Trophoblast cell (in vitro differentiated cells and primary cell): Measurements from ENCODE around the gene IL17REL.

ENCODE experiments used
- DNase-seq, 2 donors: peaks; one replicate each; pipeline ENCODE4 v3.0.0-alpha.2; 2016
- H2AFZ ChIP-seq: 2 replicates; pipeline ENCODE4 v1.6.1; 2013; ENCODE audit warnings: low read length, moderate library complexity, mild to moderate bottlenecking; ENCODE audit not compliant: insufficient read depth, poor library complexity
- H2AK5ac ChIP-seq: 2 replicates; pipeline ENCODE4 v1.6.1; 2013; ENCODE audit warnings: mild to moderate bottlenecking, low read length
- H2BK120ac ChIP-seq: 2 replicates; pipeline ENCODE4 v1.6.1; 2013; ENCODE audit warnings: low read length, mild to moderate bottlenecking, moderate library complexity; ENCODE audit not compliant: insufficient read depth, poor library complexity
- H2BK12ac ChIP-seq: 2 replicates; pipeline ENCODE4 v1.6.1; 2013; ENCODE audit warnings: mild to moderate bottlenecking, low read length, moderate library complexity
- H2BK5ac ChIP-seq: 2 replicates; pipeline ENCODE4 v1.6.1; 2013; ENCODE audit warnings: low read length, low read depth, moderate library complexity, mild to moderate bottlenecking; ENCODE audit not compliant: poor library complexity
- H3K14ac ChIP-seq: 2 replicates; pipeline ENCODE4 v1.6.1; 2013; ENCODE audit warnings: mild to moderate bottlenecking, low read length
- H3K18ac ChIP-seq: 2 replicates; pipeline ENCODE4 v1.6.1; 2013; ENCODE audit warnings: mild to moderate bottlenecking, low read length
- H3K23ac ChIP-seq: 2 replicates; pipeline ENCODE4 v1.6.1; 2013; ENCODE audit warnings: low read length
- H3K27ac ChIP-seq: 2 replicates; pipeline ENCODE4 v1.5.1; 2013; ENCODE audit warnings: low read depth, mild to moderate bottlenecking, inconsistent platforms, low read length, moderate library complexity
- H3K27me3 ChIP-seq: 2 replicates; pipeline ENCODE4 v1.6.1; 2013; ENCODE audit warnings: inconsistent platforms, mild to moderate bottlenecking, low read length, moderate library complexity; ENCODE audit not compliant: insufficient read depth
- H3K36me3 ChIP-seq, 2 experiments: 1 replicate in 1 of 2; 2 replicates in 1 of 2; pipeline ENCODE4 v1.6.1; 2013; ENCODE audit warnings: low read length in 2 of 2, mild to moderate bottlenecking in 2 of 2, moderate library complexity in 1 of 2; ENCODE audit not compliant: insufficient read depth in 2 of 2, control insufficient read depth in 1 of 2
- H3K4ac ChIP-seq: 2 replicates; pipeline ENCODE4 v1.6.1; 2013; ENCODE audit warnings: low read depth, mild to moderate bottlenecking, low read length, moderate library complexity
- H3K4me1 ChIP-seq, 2 experiments: 1 replicate in 1 of 2; 2 replicates in 1 of 2; pipeline ENCODE4 v1.6.1; 2013; ENCODE audit warnings: low read length in 2 of 2, mild to moderate bottlenecking in 2 of 2, moderate library complexity in 1 of 2; ENCODE audit not compliant: insufficient read depth in 2 of 2, control insufficient read depth in 1 of 2
- H3K4me2 ChIP-seq: 2 replicates; pipeline ENCODE4 v1.6.1; 2013; ENCODE audit warnings: inconsistent platforms, mild to moderate bottlenecking, low read length, moderate library complexity
- H3K4me3 ChIP-seq: 2 replicates; pipeline ENCODE4 v1.5.1; 2013; ENCODE audit warnings: mild to moderate bottlenecking, low read depth, low read length, inconsistent platforms
- H3K79me1 ChIP-seq: one replicate; pipeline ENCODE4 v1.6.1; 2013; ENCODE audit warnings: low read length
- H3K79me2 ChIP-seq: 2 replicates; pipeline ENCODE4 v1.6.1; 2013; ENCODE audit warnings: low read length, mild to moderate bottlenecking; ENCODE audit not compliant: control insufficient read depth, insufficient read depth, poor library complexity
- H3K9ac ChIP-seq: 2 replicates; pipeline ENCODE4 v1.6.1; 2013; ENCODE audit warnings: mild to moderate bottlenecking, low read length
- H3K9me3 ChIP-seq: 2 replicates; pipeline ENCODE4 v1.6.1; 2013; ENCODE audit warnings: low read depth, mild to moderate bottlenecking, control low read depth, inconsistent platforms, low read length; ENCODE audit not compliant: insufficient read depth
- H4K12ac ChIP-seq: 2 replicates; pipeline ENCODE4 v1.6.1; 2013; ENCODE audit warnings: low read depth, mild to moderate bottlenecking, low read length, moderate library complexity
- H4K8ac ChIP-seq: 2 replicates; pipeline ENCODE4 v1.6.1; 2013; ENCODE audit warnings: low read depth, mild to moderate bottlenecking, low read length, moderate library complexity
- H4K91ac ChIP-seq: one replicate; pipeline ENCODE4 v1.6.1; 2013; ENCODE audit warnings: low read depth, mild to moderate bottlenecking, low read length, moderate library complexity
- WGBS: extraction: QIAGEN DNeasy Blood & Tissue Kit; methylation state at CpG from one replicate; pipeline ENCODE4 v1.1.7; 2013; ENCODE audit warnings: missing lambda C conversion rate; ENCODE audit not compliant: insufficient read length, insufficient coverage; ENCODE audit errors: extremely low coverage; 5-methylcytosine and 5-hydroxymethylcytosine counted together

IL17REL gene

DNA sequence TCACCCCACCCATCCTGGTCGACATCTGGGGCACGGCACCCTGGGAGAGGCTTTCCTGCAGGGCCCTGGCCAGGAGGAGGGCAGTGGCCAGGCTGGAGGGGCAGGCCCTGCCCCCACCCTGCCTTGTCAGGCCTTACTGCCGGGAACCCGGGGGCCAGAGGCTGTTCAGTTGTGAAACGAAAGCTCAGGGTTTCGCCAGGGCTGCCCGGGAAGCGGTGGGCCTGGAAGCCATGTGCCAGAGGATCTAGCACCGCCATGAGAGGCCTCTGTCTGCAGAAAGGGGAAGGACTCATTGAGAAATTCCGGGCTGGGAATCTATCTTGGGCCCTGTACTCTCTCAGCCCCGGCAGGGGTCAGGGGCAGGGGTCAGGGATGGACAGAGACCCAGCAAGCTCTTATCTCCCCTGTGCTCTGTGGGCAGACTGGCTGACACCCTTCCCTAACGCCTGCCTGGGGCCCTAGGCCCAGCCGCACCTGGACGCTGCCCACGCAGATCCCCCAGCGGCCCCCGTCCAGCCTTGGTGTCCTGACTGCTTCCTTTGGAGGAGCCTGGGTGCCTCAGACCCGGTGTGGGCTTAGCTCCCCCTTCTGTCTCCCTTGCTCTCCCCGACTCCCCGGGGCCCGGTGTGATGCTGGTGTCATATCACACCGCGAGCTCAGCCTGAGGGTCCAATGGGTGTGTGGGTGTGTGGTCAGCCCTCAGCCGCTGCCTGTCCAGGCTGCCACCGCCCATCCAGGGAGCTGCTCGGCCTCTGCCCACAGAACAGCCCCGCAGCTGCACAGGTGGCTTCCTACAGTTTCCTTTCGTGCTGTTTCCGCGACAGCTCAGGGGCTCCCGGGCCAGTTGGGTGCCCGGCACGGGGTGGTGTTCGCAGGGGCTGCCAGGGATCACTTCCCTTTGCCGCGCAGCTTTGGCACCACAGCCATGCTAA lies 45.5 kb downstream of the IL17REL start:
- peaks cover 56 to 63% of the 10 kb centered on the region in 2 experiments for H3K4me1 ChIP-seq
- H3K79me1 ChIP-seq, result peaks cover 28% of the 10 kb centered on the region
- H2AK5ac ChIP-seq, result peak overlapping the region; percentile 27
- H3K14ac ChIP-seq, result peak overlapping the region; percentile 50
- no peak overlapping the region for H3K4me2 ChIP-seq
- H4K91ac ChIP-seq, result peak overlapping the region; percentile 66
- H3K27me3 ChIP-seq, result no peaks in the 10 kb centered on the region
- no peak overlapping the region for H2AFZ ChIP-seq
- no peak overlapping the region for H3K23ac ChIP-seq
- peak overlapping the region; percentile 15 for H2BK5ac ChIP-seq
- H3K36me3 ChIP-seq, result peaks cover 25 to 28% of the 10 kb centered on the region in 2 experiments
- peak; percentile 49 to 50 for DNase-seq
- H3K4ac ChIP-seq, result peak overlapping the region; percentile 17
- H3K4me3 ChIP-seq, result no peak overlapping the region
- H3K9ac ChIP-seq, result no peak overlapping the region
- whole genome bisulfite sequencing, result no CpG with 5 or more reads among the region's 36 CpGs
- H3K18ac ChIP-seq, result peak overlapping the region; percentile 54
- peak overlapping the region; percentile 12 for H2BK12ac ChIP-seq
- no peak overlapping the region for H4K12ac ChIP-seq
- peak overlapping the region; percentile 24 for H2BK120ac ChIP-seq
- H4K8ac ChIP-seq, result peak overlapping the region; percentile 25
- peak overlapping the region; percentile 35 for H3K27ac ChIP-seq
- H3K9me3 ChIP-seq, result peaks cover 3% of the 10 kb centered on the region
- peaks cover 13% of the 10 kb centered on the region for H3K79me2 ChIP-seq

DNA sequence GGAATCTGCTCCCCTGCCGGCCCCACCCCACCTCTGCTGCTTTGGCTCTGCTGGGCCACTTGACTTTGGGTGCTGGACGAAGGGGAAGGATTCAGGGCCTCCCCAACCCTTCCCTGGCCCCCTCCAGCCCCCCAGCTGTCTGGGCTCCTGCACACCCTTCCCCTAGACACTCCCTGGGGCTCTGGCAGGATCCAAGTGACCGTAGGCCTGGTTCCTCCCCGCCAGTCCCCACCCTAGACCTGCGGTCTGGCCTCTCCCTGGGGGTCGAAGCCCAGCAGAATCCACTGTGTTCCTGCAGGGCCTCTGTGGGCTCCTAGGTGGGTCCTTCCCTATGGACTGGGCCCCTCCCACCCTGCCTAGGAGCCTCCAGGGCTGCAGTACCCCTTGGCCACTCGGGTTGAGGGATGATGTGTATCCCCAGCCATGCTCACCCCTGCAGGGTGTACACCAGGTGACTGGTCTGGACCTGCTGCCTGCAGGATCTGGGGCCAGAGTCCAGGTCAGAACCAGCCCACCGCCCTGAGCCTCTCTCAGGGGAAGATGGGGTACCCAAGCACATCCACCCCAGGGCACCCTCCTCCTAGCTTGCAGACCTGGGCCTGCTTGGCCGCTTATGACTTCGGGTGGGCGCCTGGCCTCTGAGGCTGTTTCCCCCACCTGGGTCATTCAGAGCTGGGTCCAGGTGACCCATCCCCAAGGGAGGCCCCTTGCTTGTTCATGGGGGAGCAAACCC lies 46.4 kb downstream of the IL17REL start:
- Histone ChIP-seq H3K23ac (no peak overlapping the region), H2BK12ac (peak overlapping the region; percentile 12), H3K79me2 (peaks cover 21% of the 10 kb centered on the region), H3K36me3 (peaks cover 31 to 32% of the 10 kb centered on the region in 2 experiments), H3K9me3 (peaks cover 5% of the 10 kb centered on the region), H3K14ac (peak overlapping the region; percentile 50), H2AK5ac (peak overlapping the region; percentile 27), H4K12ac (no peak overlapping the region), H3K27ac (peak overlapping the region; percentile 35), H2AFZ (no peak overlapping the region), H3K18ac (peak overlapping the region; percentile 54), H4K8ac (peak overlapping the region; percentile 25), H3K4ac (peak overlapping the region; percentile 17), H3K27me3 (no peaks in the 10 kb centered on the region), H3K4me1 (peaks cover 54 to 59% of the 10 kb centered on the region in 2 experiments), H3K4me3 (no peak overlapping the region), H3K4me2 (no peak overlapping the region), H4K91ac (peak overlapping the region; percentile 66), H3K79me1 (peaks cover 32% of the 10 kb centered on the region), H2BK120ac (peak overlapping the region; percentile 39), H3K9ac (no peak overlapping the region), H2BK5ac (peak overlapping the region; percentile 15)
- WGBS, result no CpG with 5 or more reads among the region's 11 CpGs
- DNase-seq, result no peak

- Histone ChIP-seq H2AK5ac (peak overlapping the region; percentile 21), H3K23ac (no peak overlapping the region), H3K9me3 (peaks cover 4% of the 10 kb centered on the region), H3K36me3 (peaks cover 31 to 32% of the 10 kb centered on the region in 2 experiments), H3K14ac (no peak overlapping the region), H4K12ac (no peak overlapping the region), H3K18ac (peak overlapping the region; percentile 50), H4K91ac (peak overlapping the region; percentile 15), H2AFZ (no peak overlapping the region), H3K4me1 (peaks cover 48 to 50% of the 10 kb centered on the region in 2 experiments), H3K4me2 (no peak overlapping the region), H3K27ac (peak overlapping the region; percentile 16), H3K27me3 (no peaks in the 10 kb centered on the region), H3K4ac (peak overlapping the region; percentile 4), H4K8ac (peak overlapping the region; percentile 12), H3K79me2 (peaks cover 24% of the 10 kb centered on the region), H3K9ac (no peak overlapping the region), H2BK5ac (no peak overlapping the region), H3K4me3 (no peak overlapping the region), H2BK12ac (no peak overlapping the region), H3K79me1 (peaks cover 37% of the 10 kb centered on the region), H2BK120ac (peak overlapping the region; percentile 9)
- peak; percentile 18 to 31 for DNase-seq
- no CpG with 5 or more reads among the region's 22 CpGs for WGBS
Observed at GRCh38 chr22:49965091-49966040, 47.2 kb downstream of the IL17REL start.
